GM18505 (cell line): Measurements from ENCODE around the gene EFNA5.

ENCODE experiments used
- ATAC-seq: cut with Tn5 transposase; IDR thresholded peaks from one replicate; pipeline ENCODE4 v1.9.1; 2021; ENCODE audit not compliant: unreplicated experiment
- POLR2A ChIP-seq: IDR thresholded peaks from 4 replicates; pipeline ENCODE4 v1.6.1; 2011; ENCODE audit warnings: borderline replicate concordance; ENCODE audit not compliant: insufficient read depth, insufficient read length; ENCODE audit errors: extremely low read depth

EFNA5 gene

DNA sequence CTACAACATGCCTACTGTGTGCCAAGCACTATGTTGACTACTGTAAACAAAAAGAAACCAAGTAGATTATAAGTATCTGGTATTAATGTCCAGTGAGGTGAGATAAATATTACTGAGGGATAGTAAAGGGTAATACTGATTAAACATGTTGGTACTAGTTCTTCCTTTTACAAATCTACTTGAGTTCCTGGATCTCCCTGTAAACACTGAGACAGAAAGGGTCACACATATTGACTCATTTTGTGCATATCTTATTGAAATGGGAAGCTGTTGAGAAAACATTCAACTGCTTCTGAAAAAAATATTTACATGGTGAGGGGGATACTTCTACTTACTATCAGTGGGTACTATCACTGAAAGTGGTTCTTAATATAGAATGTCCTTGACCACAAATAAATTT is 24.3 kb downstream of the EFNA5 start:
- TF ChIP-seq POLR2A, result no peak
- no peak for ATAC-seq

DNA sequence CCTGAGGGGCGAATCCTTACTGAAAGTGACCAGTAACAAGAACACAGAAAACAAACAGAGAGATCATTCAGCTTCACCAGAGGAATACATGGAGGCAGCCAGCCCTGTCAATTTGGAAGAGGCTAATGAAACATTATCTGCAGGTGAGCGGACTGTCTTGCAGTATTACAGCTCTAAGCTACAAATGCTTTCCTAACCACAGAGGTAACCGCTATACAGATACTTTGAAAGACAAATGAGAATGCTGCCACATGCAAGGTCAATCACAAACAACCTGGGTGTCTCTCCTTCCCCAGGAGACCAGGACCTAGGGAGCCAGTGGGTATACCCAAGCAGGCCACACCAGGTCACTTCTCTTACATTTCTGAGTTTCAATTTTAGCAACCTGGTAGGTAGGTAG is 30.2 kb downstream of the EFNA5 start:
- no peak for ATAC-seq
- TF ChIP-seq POLR2A, result no peak

DNA sequence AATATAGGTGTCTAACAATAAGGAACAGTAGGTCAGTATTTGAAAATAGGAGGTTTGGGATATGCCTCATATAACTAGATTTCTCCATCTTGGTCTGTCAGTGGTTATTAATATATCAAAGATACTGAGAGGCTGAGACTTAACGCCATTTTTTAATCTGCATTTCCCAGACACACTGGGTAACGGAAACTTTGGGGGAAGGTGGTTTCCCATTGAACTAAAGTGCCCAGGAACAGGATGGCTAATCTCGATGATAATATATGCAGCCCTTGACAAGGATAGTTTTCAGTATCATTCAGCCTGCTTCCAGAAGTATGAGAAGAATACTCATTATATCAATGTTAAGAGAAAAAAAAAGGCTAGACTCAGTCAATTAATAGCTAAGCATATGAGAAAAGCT is 30.7 kb downstream of the EFNA5 start:
- no peak for TF ChIP-seq POLR2A
- ATAC-seq, result no peak

DNA sequence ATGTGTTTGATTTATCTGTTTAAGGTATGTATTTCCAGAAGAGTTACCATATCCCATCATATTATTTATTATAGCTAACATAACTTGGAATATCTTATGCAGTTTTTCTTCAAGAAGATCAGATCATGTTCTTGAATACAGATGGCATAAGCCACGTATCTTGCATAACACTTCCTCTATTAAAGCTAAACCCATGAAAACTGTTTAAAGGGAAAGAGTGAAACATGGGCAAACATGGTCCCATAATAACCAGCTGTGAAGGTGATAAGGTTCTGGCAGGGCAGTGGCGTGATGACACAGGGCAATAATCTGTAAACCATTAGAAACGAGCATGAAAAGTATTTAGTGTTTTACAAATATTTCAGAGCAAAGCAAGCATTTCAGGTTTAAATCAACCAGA is 34.2 kb downstream of the EFNA5 start:
- no peak for TF ChIP-seq POLR2A
- ATAC-seq, result no peak

DNA sequence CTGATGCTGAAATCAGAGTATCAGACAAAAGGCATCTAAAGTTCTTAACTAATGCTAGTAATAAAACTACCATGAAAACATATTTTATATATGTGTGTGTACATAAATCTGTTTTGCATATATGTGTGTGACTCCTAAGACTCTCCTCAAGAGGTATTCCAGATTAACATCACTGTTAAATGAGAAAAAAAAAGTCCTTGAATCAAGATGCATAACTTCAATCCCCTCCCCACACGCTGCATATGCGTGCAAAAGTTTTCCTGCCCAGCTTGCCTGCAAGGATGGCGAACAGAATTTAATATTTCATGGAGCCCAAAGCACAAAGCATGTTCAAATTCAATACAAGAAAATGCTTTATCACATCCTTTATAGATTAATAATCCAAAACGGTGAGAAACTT is 34.7 kb downstream of the EFNA5 start:
- no peak for TF ChIP-seq POLR2A
- ATAC-seq, result no peak

DNA sequence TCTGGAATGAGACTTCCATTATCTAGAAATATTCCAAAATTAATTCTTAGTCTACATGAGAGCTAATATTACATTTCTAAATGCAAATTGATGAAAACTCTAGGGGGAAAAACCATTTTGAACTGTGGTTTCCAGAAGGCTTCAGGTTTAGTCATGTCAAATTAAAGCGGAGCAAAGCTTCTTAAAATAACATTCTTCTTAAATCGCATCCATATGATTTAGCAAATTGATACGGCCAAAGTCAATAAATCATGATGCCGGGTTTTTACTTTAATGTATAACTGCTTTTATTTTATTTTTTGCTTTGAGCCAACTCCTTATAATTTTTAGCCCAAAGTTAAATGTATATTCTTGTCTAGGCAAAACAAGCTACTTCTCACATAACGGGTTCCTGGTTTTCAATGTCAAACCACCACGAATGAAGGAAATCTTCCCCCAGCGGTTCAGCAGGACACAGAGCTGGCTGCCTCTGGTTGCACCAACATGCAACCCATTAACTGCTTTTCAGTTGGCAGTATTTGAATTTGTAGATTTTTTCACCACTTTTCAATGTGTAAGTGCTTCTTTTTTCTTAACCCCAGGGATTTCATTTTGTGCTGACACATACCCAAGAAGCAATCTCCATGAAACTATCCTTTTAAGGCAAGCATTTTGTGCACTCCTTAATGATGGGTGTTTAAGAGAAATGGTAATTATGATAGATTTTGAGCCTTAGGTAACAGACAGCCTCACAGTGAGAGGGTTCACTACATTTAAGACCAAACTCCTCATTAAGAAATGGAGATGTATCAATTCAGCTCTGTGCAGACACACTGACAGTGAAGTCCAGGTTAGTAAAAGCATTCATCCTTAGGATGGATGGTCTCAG is 35.5 kb downstream of the EFNA5 start:
- no peak for ATAC-seq
- no peak for TF ChIP-seq POLR2A

DNA sequence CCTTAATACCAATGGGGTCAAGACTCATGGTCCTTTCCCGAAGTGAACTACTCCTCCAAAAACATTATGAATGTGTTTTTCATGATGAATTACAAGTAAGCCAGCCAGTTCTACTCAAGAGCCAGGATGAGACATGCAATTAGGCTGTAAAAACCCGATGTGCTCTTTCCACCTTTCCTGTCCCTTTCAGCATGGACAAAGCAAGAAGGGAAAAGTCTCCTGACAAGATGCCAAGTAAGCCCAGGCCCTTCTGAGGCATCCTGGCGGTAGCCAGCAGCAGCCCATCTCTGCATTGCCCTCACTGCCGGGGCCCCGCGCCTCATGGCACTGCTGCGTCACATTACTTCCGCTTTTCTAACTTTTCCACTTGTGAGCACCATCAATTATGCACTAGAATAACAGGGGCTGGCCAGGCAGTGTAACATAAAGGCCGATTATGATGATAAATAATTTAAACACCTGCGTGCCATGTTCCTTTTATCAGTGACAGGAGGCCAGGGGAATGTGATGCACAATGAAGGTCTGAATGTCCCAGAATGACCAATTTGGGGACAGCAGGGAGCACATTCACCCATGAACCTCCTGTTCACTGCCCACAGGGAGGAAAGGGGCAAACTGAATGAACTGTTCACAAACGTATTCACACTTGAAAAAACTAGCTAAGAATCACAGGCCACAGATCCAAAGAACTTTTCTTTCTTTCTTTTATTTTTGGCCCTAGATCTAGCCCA is 37.4 kb downstream of the EFNA5 start:
- ATAC-seq, result no peak
- TF ChIP-seq POLR2A, result no peak

DNA sequence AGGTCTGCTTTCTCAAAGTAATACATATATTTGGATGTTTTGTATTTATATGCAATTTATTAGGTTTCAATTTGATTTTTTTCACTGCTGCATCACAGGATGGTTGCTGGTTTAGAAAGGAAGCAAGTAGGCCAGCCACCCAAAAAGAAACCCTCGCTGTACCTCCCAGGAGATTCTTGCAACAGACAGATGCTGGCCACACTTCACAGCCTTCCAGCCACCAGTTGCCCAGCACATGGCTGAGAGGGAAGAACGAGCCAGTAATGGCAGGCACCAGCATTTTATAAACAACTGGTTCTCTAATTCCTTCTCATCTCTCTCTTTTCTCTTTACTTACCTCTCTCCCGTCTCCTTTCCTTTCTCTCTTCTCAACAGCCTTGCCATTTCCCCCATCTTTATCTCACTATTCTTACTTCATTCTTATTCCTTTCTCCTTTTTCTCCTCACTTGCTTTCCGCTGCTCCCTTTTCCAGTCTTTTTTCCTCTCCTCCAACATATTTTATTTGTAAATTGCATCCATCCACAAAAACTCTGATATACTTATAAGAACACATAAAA is 38.9 kb downstream of the EFNA5 start:
- TF ChIP-seq POLR2A, result no peak
- no peak for ATAC-seq

DNA sequence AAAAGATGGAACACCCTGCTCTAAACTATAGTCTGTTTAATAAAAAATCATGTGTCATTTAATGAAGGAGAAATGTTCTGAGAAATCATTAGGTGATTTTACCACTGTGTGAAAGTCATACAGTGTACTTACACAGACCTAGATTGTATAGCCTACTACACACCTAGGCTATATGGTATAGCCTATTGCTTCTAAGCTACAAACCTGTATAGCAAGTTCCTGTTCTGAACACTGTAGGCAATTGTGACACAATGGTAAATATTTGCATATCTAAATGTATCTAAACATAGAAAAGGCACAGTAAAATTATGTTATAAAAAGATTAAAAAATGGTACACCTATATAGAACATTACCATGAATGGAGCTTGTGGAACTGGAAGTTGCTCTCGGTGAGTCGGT is 40.6 kb downstream of the EFNA5 start:
- no peak for ATAC-seq

DNA sequence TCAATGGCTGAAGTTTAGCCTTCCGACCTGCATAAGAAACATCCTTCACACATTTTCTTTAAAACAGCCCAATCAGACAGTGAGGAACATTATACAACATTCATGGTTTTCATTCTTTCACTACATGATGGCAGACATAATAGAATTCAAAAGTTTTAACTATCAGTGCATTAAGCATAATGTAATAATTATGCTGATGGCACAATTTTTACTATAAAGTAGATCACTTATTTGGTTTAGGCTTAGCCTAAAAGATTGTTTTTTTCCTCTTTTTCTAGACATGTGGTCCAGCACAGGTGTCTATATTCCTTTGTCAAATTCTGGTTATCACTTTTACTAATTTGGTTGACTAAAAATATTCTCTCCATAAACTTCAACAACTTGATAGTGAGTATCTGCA is 46.5 kb downstream of the EFNA5 start:
- no peak for TF ChIP-seq POLR2A
- ATAC-seq, result no peak

More for the DNA sequence above, 40.6 kb downstream of the EFNA5 start:
- no peak for TF ChIP-seq POLR2A

DNA sequence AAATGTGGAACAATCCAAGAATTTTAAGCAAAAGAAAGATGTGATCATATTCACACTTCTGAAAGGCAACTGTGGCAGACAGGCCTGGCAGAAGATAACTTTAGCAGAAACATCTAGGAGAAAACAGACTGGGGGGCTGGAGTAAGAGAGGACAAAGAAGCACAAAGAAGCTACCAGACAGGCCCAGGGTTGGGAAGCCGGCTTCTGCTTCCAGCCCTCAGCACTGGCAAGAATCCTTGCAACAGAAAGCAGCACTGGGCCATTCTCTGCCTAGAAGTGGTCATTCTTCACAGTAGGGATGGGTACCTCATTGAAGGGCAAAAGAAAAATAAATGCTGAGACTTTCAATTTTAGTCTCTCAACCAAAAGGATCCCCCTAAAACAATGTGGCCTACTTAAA is 49.6 kb downstream of the EFNA5 start:
- no peak for TF ChIP-seq POLR2A
- ATAC-seq, result no peak

DNA sequence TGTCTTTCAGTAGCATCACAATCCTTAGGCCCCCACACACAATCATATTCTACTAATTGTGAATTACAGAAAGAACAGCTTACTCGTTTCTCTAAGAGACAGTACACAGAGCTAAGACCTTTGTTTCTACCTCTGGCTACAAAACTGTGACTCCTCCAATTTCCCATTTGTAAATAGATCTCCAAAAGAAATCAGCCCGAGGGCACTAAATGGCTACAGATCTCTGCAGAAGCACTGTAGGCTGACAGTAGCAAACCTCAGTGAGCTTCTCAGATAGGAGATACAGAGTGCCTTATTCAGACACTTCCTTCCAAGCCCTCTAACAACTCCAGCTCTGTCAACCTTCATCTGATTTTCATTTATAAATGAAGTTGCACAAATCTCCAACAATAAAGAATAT is 51.0 kb downstream of the EFNA5 start:
- no peak for TF ChIP-seq POLR2A
- no peak for ATAC-seq

DNA sequence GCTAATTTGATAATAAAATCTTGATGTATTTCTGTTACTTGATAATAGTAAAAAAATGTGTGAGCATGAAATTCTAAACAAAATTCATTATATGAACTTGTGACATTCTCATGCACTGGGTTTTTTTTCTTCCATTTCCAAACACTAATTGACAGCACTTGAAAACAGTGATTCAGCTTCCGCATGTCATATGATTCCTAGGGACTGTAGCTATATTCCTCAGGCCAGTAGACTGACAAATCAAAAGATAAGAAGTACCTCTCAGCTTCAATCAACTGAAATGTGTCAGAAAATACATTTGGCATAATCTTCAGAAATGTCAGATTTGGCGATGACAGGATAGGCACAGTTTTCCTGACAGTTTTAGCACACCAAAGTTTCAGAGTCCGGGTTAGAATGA is 52.5 kb downstream of the EFNA5 start:
- no peak for ATAC-seq
- no peak for TF ChIP-seq POLR2A

DNA sequence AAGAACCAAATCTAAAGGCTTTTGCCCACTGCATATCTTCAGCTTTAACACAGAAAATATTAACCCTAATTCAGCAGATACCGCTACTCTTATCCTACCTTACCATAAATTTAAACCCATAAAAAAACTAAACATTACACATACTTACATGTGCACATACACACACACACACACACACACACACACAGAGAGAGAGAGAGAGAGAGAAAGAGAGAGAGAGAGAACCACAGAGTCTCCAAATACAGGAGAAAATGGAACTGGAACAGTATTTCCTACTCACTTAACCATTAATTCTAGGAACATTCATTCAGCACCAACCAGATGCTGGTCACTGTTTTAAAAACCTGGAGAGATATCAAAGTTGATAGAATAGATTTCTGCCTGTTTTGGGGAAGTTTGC is 53.7 kb downstream of the EFNA5 start:
- no peak for ATAC-seq
- no peak for TF ChIP-seq POLR2A
